Inflammatory macrophage treated with lipopolysaccharide for 4 hours (primary cell): ENCODE results near the gene STMP1.
"Not testable (repeated sequence)": the region's sequence is repeated elsewhere in the genome, so short reads cannot be mapped to it uniquely, and the experiment has no call there.

Experiments used
- DNase-seq: peaks from one replicate; pipeline ENCODE4 v3.0.0-alpha.2; 2020

Gene STMP1

GRCh38 chr7:135662373-135663114, at the start of gene STMP1:
STMP1 (plus strand) TSS chr7:135662514.
- DNase-seq = peak; percentile 96

- no peak for DNase-seq
These were observed 46.2 kb upstream of the STMP1 start for GRCh38 chr7:135616136-135616535.

- no peak for DNase-seq
These were observed 44.5 kb upstream of the STMP1 start for GRCh38 chr7:135617781-135618180.

- no peak for DNase-seq
These were observed 43.8 kb upstream of the STMP1 start for GRCh38 chr7:135618510-135618909.

GRCh38 chr7:135620447-135620846, 41.9 kb upstream of the STMP1 start:
- DNase-seq = no peak

GRCh38 chr7:135620980-135621850, 41.1 kb upstream of the STMP1 start:
- DNase-seq = peak; percentile 67

- DNase-seq = no peak
These were observed 28.0 kb upstream of the STMP1 start for GRCh38 chr7:135634191-135634878.

GRCh38 chr7:135639690-135640089, 22.6 kb upstream of the STMP1 start:
- DNase-seq = not testable (repeated sequence)

- DNase-seq = no peak
These were observed 18.2 kb upstream of the STMP1 start for GRCh38 chr7:135644154-135644553.

GRCh38 chr7:135644729-135645128, 17.6 kb upstream of the STMP1 start:
- DNase-seq = no peak

- DNase-seq = peak; percentile 57
These were observed 16.9 kb upstream of the STMP1 start for GRCh38 chr7:135645296-135645904.

GRCh38 chr7:135647755-135648154, 14.6 kb upstream of the STMP1 start:
- no peak for DNase-seq

- DNase-seq = no peak
These were observed 14.1 kb upstream of the STMP1 start for GRCh38 chr7:135648235-135648634.

- DNase-seq = peak; percentile 88
These were observed 11.3 kb upstream of the STMP1 start for GRCh38 chr7:135650831-135651573.

GRCh38 chr7:135653340-135654080, 8.8 kb upstream of the STMP1 start:
- no peak for DNase-seq

- no peak for DNase-seq
These were observed 3.8 kb upstream of the STMP1 start for GRCh38 chr7:135658564-135658963.

- peak; percentile 50 for DNase-seq
These were observed 3.0 kb upstream of the STMP1 start for GRCh38 chr7:135659159-135659846.

GRCh38 chr7:135661311-135662122, 797 bp upstream of the STMP1 start:
- no peak for DNase-seq

- no peak for DNase-seq
These were observed 266 bp upstream of the STMP1 start for GRCh38 chr7:135662123-135662372.

GRCh38 chr7:135664046-135664589, 1.8 kb downstream of the STMP1 start:
- DNase-seq = peak; percentile 80
